ENCODE results near the gene TUB. TPM values are rescaled to one million over a fixed set of nuclear protein-coding genes. Genes with fewer than 3 reads are reported as not detected.

Gene TUB
- total RNA-seq, 4 donors from 2014 or later, result 8.2 to 19.0 (median 13.4) TPM

- no peaks in the 10 kb centered on the region for H3K9me3 ChIP-seq
These were observed 16.0 kb upstream of the TUB start for GRCh38 chr11:8065031-8065430.

DNA sequence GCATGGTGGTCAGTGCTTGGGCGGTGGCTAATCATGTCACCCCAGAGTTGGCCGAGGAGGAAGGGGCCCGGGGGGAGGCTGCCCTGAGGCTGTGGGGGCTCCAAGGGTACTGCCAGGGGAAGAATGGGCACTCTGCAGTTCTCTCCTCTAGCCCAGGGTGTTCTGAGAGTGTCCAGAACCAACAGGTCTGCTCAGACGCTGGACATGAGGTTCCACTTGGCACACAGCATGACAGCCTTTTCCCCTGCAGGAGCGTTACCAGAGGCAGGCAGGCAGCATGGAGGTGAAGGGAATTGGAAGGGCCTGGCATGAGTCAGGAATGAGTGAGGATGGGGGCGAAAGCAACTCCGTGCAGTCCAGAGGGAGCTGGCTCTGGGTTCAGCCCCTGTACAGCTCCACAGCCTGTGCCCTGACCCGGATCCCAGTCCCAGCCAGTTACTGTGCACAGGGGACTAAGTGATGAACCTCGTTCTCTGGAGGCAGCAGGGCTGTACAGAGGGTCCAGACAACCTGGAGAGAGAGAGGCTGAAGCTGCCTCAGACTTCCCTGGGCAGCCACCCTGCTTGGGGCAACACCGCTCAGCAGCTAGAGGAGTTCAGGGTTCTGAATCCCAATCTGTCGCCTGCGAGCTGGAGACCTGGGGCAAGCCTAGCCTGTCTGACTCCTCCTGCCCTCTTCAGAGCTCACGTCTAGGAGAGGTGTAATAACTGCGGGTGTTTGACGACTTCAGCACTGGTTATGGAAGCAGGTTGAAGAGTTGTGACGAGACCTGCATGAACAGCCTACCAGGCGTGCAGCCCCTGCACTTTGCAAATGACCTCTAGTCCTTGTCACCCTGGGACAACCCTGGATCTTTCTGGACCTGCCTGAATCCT is 14.7 kb upstream of the TUB start:
- WGBS, 2 donors (ENCODE audit: low coverage in 1 of 2), result 85 to 96% methylated on average over 4 to 6 of the region's 17 CpGs
- Histone ChIP-seq H3K27ac (no peak overlapping the region), H3K4me1 (peaks cover 4 to 79% (median 36%) of the 10 kb centered on the region in 3 donors), H3K9me3 (no peaks in the 10 kb centered on the region), H3K27me3 (no peaks in the 10 kb centered on the region), H3K4me3 (no peak overlapping the region), H3K36me3 (no peaks in the 10 kb centered on the region)
- TF ChIP-seq POLR2AphosphoS5 (IDR thresholded peaks at IDR 0.05) (no peak), CTCF (IDR thresholded peaks at IDR 0.05) (no peak)
- ATAC-seq, result no peak

More at GRCh38 chr11:8065031-8065430, 16.0 kb upstream of the TUB start:
- ATAC-seq, result no peak
- 93 to 100% methylated on average over 1 to 2 of the region's 2 CpGs for WGBS, 2 donors (ENCODE audit: low coverage in 1 of 2)
- H3K27me3 ChIP-seq, result no peaks in the 10 kb centered on the region
- no peak overlapping the region for H3K27ac ChIP-seq
- H3K4me3 ChIP-seq, result no peak overlapping the region
- TF ChIP-seq POLR2A (IDR thresholded peaks at IDR 0.05), result no peak
- no peak for TF ChIP-seq POLR2AphosphoS5 (IDR thresholded peaks at IDR 0.05)
- TF ChIP-seq EP300 (IDR thresholded peaks at IDR 0.05), result no peak
- TF ChIP-seq CTCF (IDR thresholded peaks at IDR 0.05), result no peak
- H3K36me3 ChIP-seq, result no peaks in the 10 kb centered on the region
- peaks cover 4 to 83% (median 36%) of the 10 kb centered on the region in 3 donors for H3K4me1 ChIP-seq

DNA sequence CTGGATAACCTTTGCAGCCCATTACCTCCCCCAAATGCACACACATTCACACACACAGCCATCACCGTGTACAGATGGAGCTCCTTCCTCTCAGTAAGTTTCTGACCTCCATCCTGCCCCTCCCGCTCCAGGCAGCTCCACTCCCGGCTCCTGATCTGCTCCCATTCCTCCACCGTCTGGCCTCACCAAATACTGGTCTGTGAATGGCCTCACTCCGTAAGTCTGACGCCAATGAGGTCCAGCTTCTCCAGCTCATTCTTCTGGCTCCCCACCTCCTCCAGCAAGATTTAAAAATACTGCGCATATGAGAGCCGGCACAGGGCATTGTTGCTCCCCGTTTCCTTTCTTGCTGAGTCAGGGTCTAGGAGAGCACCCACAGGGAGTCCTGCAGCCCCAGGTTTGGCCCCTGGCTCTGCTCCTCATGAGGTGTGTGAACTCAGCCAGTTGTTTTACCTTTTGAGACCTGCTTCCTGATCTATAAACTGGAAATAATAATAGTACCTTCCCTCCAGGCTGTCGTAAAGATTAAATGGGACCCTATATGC is 14.0 kb upstream of the TUB start:
- TF ChIP-seq POLR2A (IDR thresholded peaks at IDR 0.05) (no peak), POLR2AphosphoS5 (IDR thresholded peaks at IDR 0.05) (no peak), CTCF (IDR thresholded peaks at IDR 0.05) (no peak), EP300 (IDR thresholded peaks at IDR 0.05) (no peak)
- Histone ChIP-seq H3K4me1 (peaks cover 4 to 72% (median 36%) of the 10 kb centered on the region in 3 donors), H3K9me3 (no peaks in the 10 kb centered on the region), H3K36me3 (no peaks in the 10 kb centered on the region), H3K27me3 (no peaks in the 10 kb centered on the region), H3K4me3 (no peak overlapping the region), H3K27ac (peak overlapping the region in 1 of 4 donors; percentile 70)
- WGBS, 2 donors (ENCODE audit: low coverage in 1 of 2), result 68 to 70% methylated on average over 3 to 10 of the region's 10 CpGs
- no peak for ATAC-seq

GRCh38 chr11:8067567-8067928 is 13.5 kb upstream of the TUB start:
- Histone ChIP-seq H3K4me1 (peaks cover 4 to 66% (median 30%) of the 10 kb centered on the region in 3 donors), H3K27ac (peak overlapping the region in 2 of 4 donors; percentile 68 to 70), H3K27me3 (no peaks in the 10 kb centered on the region), H3K9me3 (no peaks in the 10 kb centered on the region), H3K36me3 (no peaks in the 10 kb centered on the region), H3K4me3 (no peak overlapping the region)
- TF ChIP-seq EP300 (IDR thresholded peaks at IDR 0.05), result no peak
- no peak for TF ChIP-seq POLR2A (IDR thresholded peaks at IDR 0.05)
- no peak for TF ChIP-seq CTCF (IDR thresholded peaks at IDR 0.05)
- no peak for TF ChIP-seq POLR2AphosphoS5 (IDR thresholded peaks at IDR 0.05)
- no peak for ATAC-seq
- 85 to 89% methylated on average over 2 to 4 of the region's 4 CpGs for WGBS, 2 donors (ENCODE audit: low coverage in 1 of 2)
